Activated CD8-positive, alpha-beta T cell treated with anti-CD3 and anti-CD28 coated beads for 36 hours (primary cell): ENCODE measurements around the gene CCDC32. TPM values are rescaled to one million over a fixed set of nuclear protein-coding genes. Genes with fewer than 3 reads are reported as not detected.

Source experiments
- ATAC-seq: fragments of 200-7000 bp; cut with Tn5 transposase; one replicate; pipeline ENCODE4 v1.10.0; 2021; ENCODE audit warnings: mild to moderate bottlenecking, moderate library complexity
- CTCF ChIA-PET: fragments of 350-600 bp; sonication (Branson Sonifier 250); formaldehyde crosslinking; loops from one replicate; lab custom pipeline; 2021; ENCODE audit warnings: antibody characterized with exemption; lab: Charles Lee
- POLR2A ChIA-PET: fragments of 350-600 bp; sonication (Branson Sonifier 250); formaldehyde crosslinking; loops from one replicate; lab custom pipeline; 2021; ENCODE audit warnings: antibody characterized with exemption; lab: Charles Lee
- DNase-seq: peaks from one replicate; pipeline ENCODE4 v3.0.0-alpha.2; 2020
- H3K27ac Mint-ChIP-seq: one replicate; pipeline ENCODE4 v1.8.0; 2021; ENCODE audit warnings: mild to moderate bottlenecking, mixed read lengths
- H3K27me3 Mint-ChIP-seq: one replicate; pipeline ENCODE4 v1.8.0; 2021; ENCODE audit warnings: mixed read lengths
- H3K36me3 Mint-ChIP-seq: one replicate; pipeline ENCODE4 v1.8.0; 2021; ENCODE audit warnings: low read depth, mixed read lengths
- H3K4me1 Mint-ChIP-seq: one replicate; pipeline ENCODE4 v1.8.0; 2021; ENCODE audit warnings: low read depth, mixed read lengths
- H3K4me3 Mint-ChIP-seq: one replicate; pipeline ENCODE4 v1.8.0; 2021; ENCODE audit warnings: mild to moderate bottlenecking, moderate library complexity, mixed read lengths
- H3K9me3 Mint-ChIP-seq: one replicate; pipeline ENCODE4 v1.8.0; 2021; ENCODE audit warnings: mixed read lengths
- CTCF ChIP-seq: fragments of 200-600 bp; IDR thresholded peaks from one replicate; pipeline ENCODE4 v1.8.0; 2022; ENCODE audit warnings: antibody characterized with exemption, mild to moderate bottlenecking
- intact Hi-C: fragments of 100-400 bp; cut with micrococcal nuclease; formaldehyde crosslinking; loops from one replicate; pipeline ENCODE4 v1.10.0; 2022
- total RNA-seq, 2 experiments: library from RNA; stranded (reverse); gene quantifications; one replicate each; pipeline ENCODE4 v1.2.3, GENCODE V29; 2021

The CCDC32 gene
- total RNA-seq, 2 experiments from 2014 or later, result 21.3 to 22.0 TPM

- no peak for ATAC-seq
Observed at GRCh38 chr15:40543082-40543481, 21.8 kb downstream of the CCDC32 start.

GRCh38 chr15:40538976-40539375, 25.9 kb downstream of the CCDC32 start:
- H3K36me3 Mint-ChIP-seq, result no peaks in the 10 kb centered on the region
- H3K4me1 Mint-ChIP-seq, result peaks cover 4% of the 10 kb centered on the region
- no peak overlapping the region for H3K27ac Mint-ChIP-seq
- TF ChIP-seq CTCF, result no peak
- DNase-seq (no peak), ATAC-seq (no peak)
- H3K9me3 Mint-ChIP-seq, result no peaks in the 10 kb centered on the region
- intact Hi-C loops, result no loop called here
- no peak overlapping the region for H3K4me3 Mint-ChIP-seq
- H3K27me3 Mint-ChIP-seq, result no peaks in the 10 kb centered on the region
- ChIA-PET CTCF (no interaction called here), POLR2A (no interaction called here)

More at GRCh38 chr15:40543082-40543481, 21.8 kb downstream of the CCDC32 start:
- H3K27me3 Mint-ChIP-seq, result no peaks in the 10 kb centered on the region
- peaks cover 5% of the 10 kb centered on the region for H3K4me1 Mint-ChIP-seq
- H3K4me3 Mint-ChIP-seq, result no peak overlapping the region
- TF ChIP-seq CTCF, result no peak
- no peak overlapping the region for H3K27ac Mint-ChIP-seq
- intact Hi-C loops, result no loop called here
- CTCF ChIA-PET, result no interaction called here
- POLR2A ChIA-PET, result no interaction called here
- H3K9me3 Mint-ChIP-seq, result no peaks in the 10 kb centered on the region
- DNase-seq, result no peak
- peaks cover 2% of the 10 kb centered on the region for H3K36me3 Mint-ChIP-seq

GRCh38 chr15:40536501-40536900, 28.3 kb downstream of the CCDC32 start:
- Mint-ChIP-seq H3K36me3 (no peaks in the 10 kb centered on the region), H3K9me3 (no peaks in the 10 kb centered on the region), H3K27ac (no peak overlapping the region), H3K4me3 (no peak overlapping the region), H3K27me3 (no peaks in the 10 kb centered on the region), H3K4me1 (no peaks in the 10 kb centered on the region)
- ATAC-seq (no peak), DNase-seq (no peak)
- intact Hi-C loops, result no loop called here
- TF ChIP-seq CTCF, result no peak
- POLR2A ChIA-PET, result interaction anchor here (1.7 kb wide), 1 partner anchor 33 kb away, joined by 5 read pairs; the partner anchor contains the start of gene RPUSD2
- CTCF ChIA-PET, result no interaction called here

- POLR2A ChIA-PET, result interaction anchor here (0.7 kb wide), 1 partner anchor 911 kb away, joined by 3 read pairs; no protein-coding TSS in a partner anchor
Observed at GRCh38 chr15:40534371-40534770, 30.5 kb downstream of the CCDC32 start.

More at GRCh38 chr15:40534371-40534770, 30.5 kb downstream of the CCDC32 start:
- Mint-ChIP-seq H3K9me3 (no peaks in the 10 kb centered on the region), H3K4me1 (no peaks in the 10 kb centered on the region), H3K27ac (no peak overlapping the region), H3K27me3 (no peaks in the 10 kb centered on the region), H3K4me3 (no peak overlapping the region), H3K36me3 (no peaks in the 10 kb centered on the region)
- CTCF ChIA-PET, result no interaction called here
- DNase-seq, result no peak
- intact Hi-C loops, result no loop called here
- no peak for ATAC-seq
- TF ChIP-seq CTCF, result no peak
